CD4-positive, alpha-beta T cell (primary cell): ENCODE results near the gene LPIN2. TPM values are rescaled to one million over a fixed set of nuclear protein-coding genes. Genes with fewer than 3 reads are reported as not detected.
A peak's percentile ranks its signal among the peaks of the same experiment; 100 is the strongest.
"Not testable (repeated sequence)": the region's sequence is repeated elsewhere in the genome, so short reads cannot be mapped to it uniquely, and the experiment has no call there.

ENCODE experiments used
- ATAC-seq: fragments of 200-7000 bp; cut with Tn5 transposase; one replicate; pipeline ENCODE4 v1.10.0; 2022; ENCODE audit warnings: mild to moderate bottlenecking; ENCODE audit not compliant: poor library complexity
- CTCF ChIA-PET: fragments of 350-600 bp; sonication (Branson Sonifier 250); formaldehyde crosslinking; loops from one replicate; lab custom pipeline; 2021; ENCODE audit warnings: antibody characterized with exemption, inconsistent platforms; lab: Charles Lee
- POLR2A ChIA-PET: fragments of 350-600 bp; sonication (Branson Sonifier 250); formaldehyde crosslinking; loops from one replicate; lab custom pipeline; 2021; ENCODE audit warnings: antibody characterized with exemption, inconsistent platforms; lab: Charles Lee
- DNase-seq, 14 experiments: peaks; one replicate each; pipeline ENCODE4 v3.0.0-alpha.2; 2013 to 2020; ENCODE audit warnings: mixed read lengths in 2 of 14
- H3K27ac ChIP-seq, 2 donors: one replicate each; pipeline versions ENCODE4 v1.5.1 to v1.7.0; 2013; ENCODE audit warnings: low read length in 2 of 2, low read depth in 1 of 2, mild to moderate bottlenecking in 1 of 2
- H3K27me3 ChIP-seq, 2 experiments: 1 replicate in 1 of 2; 2 replicates in 1 of 2; pipeline versions ENCODE4 v1.6.1 to v1.7.0; 2013; ENCODE audit warnings: low read length in 2 of 2, control low read depth in 1 of 2, mild to moderate bottlenecking in 1 of 2, moderate library complexity in 1 of 2; ENCODE audit not compliant: insufficient read depth in 2 of 2, control insufficient read depth in 1 of 2
- H3K36me3 ChIP-seq: one replicate; pipeline ENCODE4 v1.6.1; 2013; ENCODE audit warnings: low read length, control low read depth; ENCODE audit not compliant: insufficient read depth
- H3K4me1 ChIP-seq: one replicate; pipeline ENCODE4 v1.6.1; 2013; ENCODE audit warnings: low read length, control low read depth; ENCODE audit not compliant: insufficient read depth
- H3K4me3 ChIP-seq: one replicate; pipeline ENCODE4 v1.5.1; 2013; ENCODE audit warnings: mild to moderate bottlenecking, low read length, moderate library complexity
- H3K9me3 ChIP-seq, 2 experiments: 1 replicate in 1 of 2; 2 replicates in 1 of 2; pipeline versions ENCODE4 v1.6.1 to v1.7.0; 2013; ENCODE audit warnings: low read length in 2 of 2, mild to moderate bottlenecking in 2 of 2, control low read depth in 1 of 2, moderate library complexity in 1 of 2; ENCODE audit not compliant: control insufficient read depth in 1 of 2, insufficient read depth in 1 of 2
- H3K27ac Mint-ChIP-seq: one replicate; pipeline ENCODE4 v1.8.0; 2020; ENCODE audit warnings: mixed read lengths
- H3K27me3 Mint-ChIP-seq: one replicate; pipeline ENCODE4 v1.8.0; 2021; ENCODE audit warnings: mixed read lengths
- H3K36me3 Mint-ChIP-seq: one replicate; pipeline ENCODE4 v1.8.0; 2021; ENCODE audit warnings: low read depth, mixed read lengths
- H3K4me1 Mint-ChIP-seq: one replicate; pipeline ENCODE4 v1.8.0; 2021; ENCODE audit warnings: low read depth, mixed read lengths
- H3K4me3 Mint-ChIP-seq: one replicate; pipeline ENCODE4 v1.8.0; 2020; ENCODE audit warnings: mild to moderate bottlenecking, mixed read lengths
- H3K9me3 Mint-ChIP-seq: one replicate; pipeline ENCODE4 v1.8.0; 2020; ENCODE audit warnings: mixed read lengths
- intact Hi-C, 2 experiments: fragments of 100-400 bp; cut with DNase I in 1 of 2; cut with micrococcal nuclease in 1 of 2; formaldehyde crosslinking; loops; one replicate each; pipeline versions ENCODE4 v1.15.1 to v1.9.0; 2023 to 2025; cut with DNase I, micrococcal nuclease
- total RNA-seq, 174 experiments: library from RNA in 2 of 174; stranded (reverse) in 2 of 174; gene quantifications; one replicate each; pipeline ENCODE4 v1.2.3 and lab custom pipeline; 2021 to 2026
- TF ChIP-seq, protein P1 (sequence below): fragments of 200-600 bp; IDR thresholded peaks from one replicate; pipeline ENCODE4 v1.8.0; 2022; ENCODE audit warnings: antibody characterized with exemption, mild to moderate bottlenecking

Gene LPIN2
- total RNA-seq, 2 experiments from 2014 or later = 48.7 to 49.0 TPM

DNA sequence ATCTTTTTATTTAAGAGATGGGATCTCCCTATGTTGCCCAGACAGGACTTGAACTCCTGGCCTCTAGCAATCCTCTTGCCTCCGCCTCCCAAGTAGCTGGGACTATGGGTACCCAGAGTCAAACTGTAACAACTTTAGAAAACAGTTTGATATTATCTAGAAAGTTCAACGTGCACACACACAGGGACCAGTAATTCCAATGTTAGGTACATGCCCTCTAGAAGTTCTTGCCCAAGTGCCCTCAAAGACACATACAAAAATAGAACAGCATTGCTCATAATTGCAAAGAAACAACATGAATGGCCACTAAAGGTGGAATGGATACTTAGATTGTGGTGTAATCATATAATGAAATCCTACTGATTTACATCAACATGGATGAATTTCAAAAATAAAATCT lies 12.6 kb upstream of the LPIN2 start:
- no peaks in the 10 kb centered on the region for H3K9me3 Mint-ChIP-seq
- POLR2A ChIA-PET = no interaction called here
- no peak overlapping the region for H3K4me3 ChIP-seq
- H3K27ac ChIP-seq = no peak overlapping the region
- no peaks in the 10 kb centered on the region for H3K27me3 ChIP-seq
- no peak for DNase-seq
- intact Hi-C loops = loop anchor here in 1 of 2 experiments (2.0 kb wide), 1 partner anchor 23 kb away; no protein-coding TSS in a partner anchor
- no peaks in the 10 kb centered on the region for H3K9me3 ChIP-seq
- TF ChIP-seq, protein P1, sequence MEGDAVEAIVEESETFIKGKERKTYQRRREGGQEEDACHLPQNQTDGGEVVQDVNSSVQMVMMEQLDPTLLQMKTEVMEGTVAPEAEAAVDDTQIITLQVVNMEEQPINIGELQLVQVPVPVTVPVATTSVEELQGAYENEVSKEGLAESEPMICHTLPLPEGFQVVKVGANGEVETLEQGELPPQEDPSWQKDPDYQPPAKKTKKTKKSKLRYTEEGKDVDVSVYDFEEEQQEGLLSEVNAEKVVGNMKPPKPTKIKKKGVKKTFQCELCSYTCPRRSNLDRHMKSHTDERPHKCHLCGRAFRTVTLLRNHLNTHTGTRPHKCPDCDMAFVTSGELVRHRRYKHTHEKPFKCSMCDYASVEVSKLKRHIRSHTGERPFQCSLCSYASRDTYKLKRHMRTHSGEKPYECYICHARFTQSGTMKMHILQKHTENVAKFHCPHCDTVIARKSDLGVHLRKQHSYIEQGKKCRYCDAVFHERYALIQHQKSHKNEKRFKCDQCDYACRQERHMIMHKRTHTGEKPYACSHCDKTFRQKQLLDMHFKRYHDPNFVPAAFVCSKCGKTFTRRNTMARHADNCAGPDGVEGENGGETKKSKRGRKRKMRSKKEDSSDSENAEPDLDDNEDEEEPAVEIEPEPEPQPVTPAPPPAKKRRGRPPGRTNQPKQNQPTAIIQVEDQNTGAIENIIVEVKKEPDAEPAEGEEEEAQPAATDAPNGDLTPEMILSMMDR = no peak
- no peaks in the 10 kb centered on the region for H3K36me3 ChIP-seq
- H3K27me3 Mint-ChIP-seq = no peaks in the 10 kb centered on the region
- H3K4me3 Mint-ChIP-seq = no peak overlapping the region
- no peak overlapping the region for H3K27ac Mint-ChIP-seq
- CTCF ChIA-PET = no interaction called here
- ATAC-seq = no peak
- H3K4me1 Mint-ChIP-seq = no peaks in the 10 kb centered on the region
- peaks cover 6% of the 10 kb centered on the region for H3K4me1 ChIP-seq
- no peaks in the 10 kb centered on the region for H3K36me3 Mint-ChIP-seq

DNA sequence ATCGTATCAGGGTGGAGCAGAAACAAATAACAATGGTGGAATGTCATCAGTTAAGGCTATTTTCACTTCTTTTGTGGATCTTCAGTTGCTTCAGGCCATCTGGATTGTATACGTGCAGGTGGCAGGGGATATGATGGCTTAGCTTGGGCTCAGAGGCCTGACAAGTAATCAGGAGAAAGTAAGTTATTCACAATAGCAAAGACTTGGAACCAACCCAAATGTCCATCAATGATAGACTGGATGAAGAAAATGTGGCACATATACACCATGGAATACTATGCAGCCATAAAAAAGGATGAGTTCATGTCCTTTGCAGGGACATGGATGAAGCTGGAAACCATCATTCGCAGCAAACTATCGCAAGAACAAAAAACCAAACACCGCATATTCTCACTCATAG lies 10.7 kb upstream of the LPIN2 start:
- intact Hi-C loops = loop anchor here in 1 of 2 experiments (2.0 kb wide), 1 partner anchor 25 kb away; no protein-coding TSS in a partner anchor
- H3K27ac Mint-ChIP-seq, H3K36me3 Mint-ChIP-seq, H3K4me1 ChIP-seq, H3K4me3 ChIP-seq, POLR2A ChIA-PET, H3K9me3 ChIP-seq, H3K4me3 Mint-ChIP-seq, H3K27ac ChIP-seq, H3K9me3 Mint-ChIP-seq, H3K27me3 Mint-ChIP-seq, H3K4me1 Mint-ChIP-seq, H3K27me3 ChIP-seq, ATAC-seq, H3K36me3 ChIP-seq, DNase-seq: not testable (repeated sequence)
- CTCF ChIA-PET = interaction anchor here (1.0 kb wide), 1 partner anchor 222 kb away, joined by 3 read pairs; no protein-coding TSS in a partner anchor

DNA sequence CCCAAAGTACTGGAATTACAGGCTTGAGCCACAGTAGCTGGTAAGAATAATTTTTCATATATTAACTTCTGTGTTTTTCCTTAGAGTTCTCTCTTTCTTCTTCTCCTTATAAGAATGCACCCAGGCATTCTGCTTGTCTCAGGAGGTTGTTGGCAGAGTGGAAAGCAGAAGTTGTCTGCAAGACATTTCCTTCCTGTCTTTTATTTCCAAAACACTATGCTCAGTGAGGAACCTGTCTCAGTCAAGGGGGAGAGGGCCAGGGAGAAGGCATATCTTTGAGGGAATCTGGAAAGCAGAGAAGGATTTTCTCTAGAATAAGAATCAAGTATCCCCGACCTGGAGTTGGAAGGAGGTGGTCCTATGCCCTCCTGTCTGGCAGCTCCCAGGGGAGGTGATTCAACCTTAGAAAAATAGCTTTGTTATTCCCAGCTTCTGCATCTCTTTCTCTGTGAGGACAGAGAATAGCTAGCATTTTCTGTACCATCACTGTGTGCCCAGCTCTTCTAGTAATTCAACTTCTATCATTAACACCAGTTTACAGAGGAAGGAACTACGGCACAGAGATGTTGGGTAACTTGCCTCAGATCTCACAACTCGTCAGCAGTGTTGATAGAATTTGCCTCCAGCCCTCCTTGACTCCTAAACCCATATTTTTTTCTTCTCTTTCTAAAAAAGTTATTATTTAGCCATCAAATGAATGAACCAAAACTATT lies 3.8 kb upstream of the LPIN2 start:
- ChIA-PET POLR2A (interaction anchor here (0.6 to 8.5 kb wide), 3 partner anchors 44 to 244 kb away, joined by 3 to 120 read pairs (median 3); no protein-coding TSS in a partner anchor), CTCF (interaction anchor here (1.3 to 2.9 kb wide), 3 partner anchors 22 to 135 kb away, joined by 3 to 10 read pairs (median 7); no protein-coding TSS in a partner anchor)
- intact Hi-C loops = loop anchor here in 1 of 2 experiments (2.0 kb wide), 1 partner anchor 44 kb away; no protein-coding TSS in a partner anchor
- ATAC-seq = no peak
- TF ChIP-seq, protein P1 = no peak
- Histone ChIP-seq H3K4me3 (no peak overlapping the region), H3K27me3 (no peaks in the 10 kb centered on the region), H3K4me1 (peaks cover 41% of the 10 kb centered on the region), H3K36me3 (peaks cover under 1% of the 10 kb centered on the region), H3K27ac (no peak overlapping the region), H3K9me3 (no peaks in the 10 kb centered on the region)
- H3K4me1 Mint-ChIP-seq = peaks cover 45% of the 10 kb centered on the region
- peaks cover 10% of the 10 kb centered on the region for H3K36me3 Mint-ChIP-seq
- peak overlapping the region; percentile 77 for H3K4me3 Mint-ChIP-seq
- peak in 2 of 14 experiments; percentile 32 to 40 for DNase-seq
- peak overlapping the region; percentile 74 for H3K27ac Mint-ChIP-seq
- no peaks in the 10 kb centered on the region for H3K27me3 Mint-ChIP-seq
- no peaks in the 10 kb centered on the region for H3K9me3 Mint-ChIP-seq
